GM20431 (cell line): Measurements from ENCODE around the gene REXO4.
"Not testable (repeated sequence)": the region's sequence is repeated elsewhere in the genome, so short reads cannot be mapped to it uniquely, and the experiment has no call there.

Experiments used
- in situ Hi-C: fragments of 300-500 bp; cut with MseI, MboI; formaldehyde crosslinking; loops from one replicate; pipeline ENCODE4 v1.15.0; 2020; ENCODE audit warnings: low sequenced_read_pairs; ENCODE audit not compliant: unreplicated experiment

Gene REXO4

DNA sequence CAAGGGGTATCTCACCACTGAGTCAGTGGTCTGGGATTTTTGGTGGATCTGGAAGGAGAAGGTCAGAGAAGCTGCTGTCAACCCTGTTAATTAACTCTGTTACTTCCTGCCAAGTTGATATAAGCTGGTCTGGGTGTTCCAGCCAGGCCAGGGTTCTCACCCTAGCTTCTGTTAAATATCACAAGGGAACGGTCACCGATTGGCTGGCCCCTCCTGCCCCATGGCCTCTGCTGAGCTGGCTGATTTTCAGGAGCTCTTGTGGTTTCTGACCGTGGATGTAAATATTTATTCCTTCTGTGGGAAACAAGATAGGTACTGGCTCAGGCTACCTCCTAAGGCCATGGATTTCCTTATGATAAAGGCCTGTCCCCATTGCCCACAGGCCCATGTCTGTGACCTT, 5.4 kb upstream of the REXO4 start:
- in situ Hi-C loops: no loop called here

DNA sequence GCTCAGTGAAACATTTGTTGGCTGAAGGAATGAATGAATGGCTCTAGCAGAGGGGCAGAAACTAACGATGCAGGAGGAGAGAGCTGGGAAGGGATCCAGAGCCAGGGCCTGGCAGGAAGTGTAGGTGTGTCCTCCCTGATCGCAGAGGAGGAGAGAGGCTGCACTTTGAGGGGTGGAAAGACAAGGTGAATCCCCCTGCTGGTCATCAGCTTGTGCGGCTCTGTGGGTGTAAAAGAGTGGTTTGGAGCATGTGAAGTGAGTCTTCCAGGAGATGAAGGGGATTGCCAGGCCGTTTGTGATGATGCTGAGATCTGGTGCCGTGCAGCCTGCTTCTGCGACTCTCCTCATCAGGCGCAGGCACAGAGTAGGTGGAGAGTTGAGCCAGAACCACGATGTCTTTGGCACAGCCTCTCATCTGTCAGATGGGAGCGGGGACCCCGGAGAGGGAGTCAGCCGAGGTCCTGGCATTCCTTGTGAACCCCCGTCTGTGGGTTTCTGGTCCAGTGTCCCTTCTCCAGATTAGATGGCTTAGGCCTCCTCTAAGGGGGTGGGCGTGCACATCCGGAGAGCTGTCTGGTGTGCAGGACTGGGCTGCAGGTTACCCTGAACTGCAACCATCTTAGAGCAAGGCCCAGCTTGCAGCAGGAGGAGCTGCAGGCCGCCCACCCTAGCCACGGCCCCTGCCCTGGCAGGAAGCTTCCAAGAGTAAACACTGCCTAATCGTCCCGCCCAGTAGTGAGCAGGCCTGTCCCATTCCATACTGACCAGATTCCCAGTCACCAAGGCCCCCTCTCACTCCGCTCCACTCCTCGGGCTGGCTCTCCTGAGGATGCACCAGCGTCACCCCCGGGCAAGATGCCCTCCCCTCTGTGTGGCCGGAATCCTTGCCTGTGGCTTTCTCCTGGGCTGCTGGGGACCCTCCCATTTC, 4.1 kb upstream of the REXO4 start, which contains the start of gene ADAMTS13:
TSS of gene ADAMTS13 (plus strand) at position 753 of the 928 bp plus-strand sequence. CDS start at position 830, 77 bp downstream.
- in situ Hi-C loops: no loop called here

- in situ Hi-C loops: no loop called here
Measured at GRCh38 chr9:133420392-133420827, 2.6 kb upstream of the REXO4 start.

GRCh38 chr9:133419005-133419404, 1.2 kb upstream of the REXO4 start:
- in situ Hi-C loops: no loop called here

GRCh38 chr9:133415170-133415569, 2.6 kb downstream of the REXO4 start:
- in situ Hi-C loops: no loop called here

DNA sequence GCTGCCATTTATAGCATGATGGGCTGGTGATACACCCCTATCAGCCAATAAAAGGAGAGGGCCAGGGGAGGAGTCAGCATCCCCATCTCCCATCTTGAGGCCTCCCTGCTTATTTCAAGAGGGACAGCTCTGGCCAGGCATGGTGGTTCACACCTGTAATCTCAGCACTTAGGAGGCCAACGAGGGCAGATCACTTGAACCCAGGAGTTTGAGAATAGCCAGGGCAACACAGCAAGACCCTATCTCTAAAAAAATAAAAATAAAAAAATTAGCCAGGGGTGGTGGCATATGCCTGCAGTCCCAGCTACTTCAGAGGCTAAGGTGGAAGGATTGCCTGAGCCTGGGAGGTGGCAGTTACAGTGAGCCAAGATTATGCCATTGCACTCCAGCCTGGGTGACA, 9.8 kb downstream of the REXO4 start:
- in situ Hi-C loops: no loop called here

DNA sequence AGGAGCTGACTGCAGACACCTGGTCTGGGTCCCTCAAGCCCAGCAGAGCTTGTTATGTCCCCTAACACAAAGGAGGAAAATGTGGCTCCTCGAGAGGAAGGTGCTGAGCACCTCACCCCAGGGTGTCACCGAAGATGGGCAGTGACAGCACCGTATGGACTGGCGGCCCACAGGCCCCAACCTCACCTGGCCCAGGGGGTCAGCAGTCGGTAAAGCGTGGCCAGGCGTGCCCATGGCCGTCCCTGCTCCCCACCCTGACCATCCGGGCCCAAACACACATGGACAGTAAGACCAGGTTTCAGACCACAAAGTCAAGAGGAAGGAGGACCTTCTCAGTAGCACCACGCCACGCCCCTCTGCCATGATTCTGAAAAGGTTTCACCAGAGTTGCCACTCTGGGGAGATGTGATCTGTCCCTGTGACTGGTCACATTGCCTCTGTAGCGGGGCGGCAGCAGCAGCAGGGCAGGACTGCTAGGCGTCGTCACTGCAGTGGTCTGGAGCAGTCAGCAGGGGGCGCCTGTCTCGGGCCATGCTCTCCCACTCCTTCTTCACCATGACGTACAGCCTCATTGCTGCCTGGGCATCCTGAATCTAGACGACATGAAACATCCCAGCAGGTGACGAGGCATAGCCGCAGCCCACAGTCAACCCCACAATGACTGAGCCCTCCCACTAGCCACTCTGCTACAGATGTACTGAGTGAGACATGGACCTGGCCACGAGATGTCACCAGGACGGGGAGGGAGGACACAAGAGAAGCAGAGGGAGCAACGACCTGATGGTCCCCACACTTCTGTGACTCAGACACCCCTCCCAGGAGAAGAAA, 11.1 kb downstream of the REXO4 start:
- in situ Hi-C loops: no loop called here

GRCh38 chr9:133405508-133406438, 12.0 kb downstream of the REXO4 start:
- in situ Hi-C loops: no loop called here

GRCh38 chr9:133404454-133405002, 13.3 kb downstream of the REXO4 start:
- in situ Hi-C loops: no loop called here

GRCh38 chr9:133403766-133404453, 13.9 kb downstream of the REXO4 start:
- in situ Hi-C loops: no loop called here

- in situ Hi-C loops: no loop called here
Measured at GRCh38 chr9:133402689-133403088, 15.1 kb downstream of the REXO4 start.

GRCh38 chr9:133401588-133401987, 16.2 kb downstream of the REXO4 start:
- in situ Hi-C loops: no loop called here

- in situ Hi-C loops: no loop called here
Measured at GRCh38 chr9:133400292-133400691, 17.5 kb downstream of the REXO4 start.

GRCh38 chr9:133397895-133398294, 19.9 kb downstream of the REXO4 start:
- in situ Hi-C loops: no loop called here

- in situ Hi-C loops: no loop called here
Measured at GRCh38 chr9:133397370-133397769, 20.4 kb downstream of the REXO4 start.

DNA sequence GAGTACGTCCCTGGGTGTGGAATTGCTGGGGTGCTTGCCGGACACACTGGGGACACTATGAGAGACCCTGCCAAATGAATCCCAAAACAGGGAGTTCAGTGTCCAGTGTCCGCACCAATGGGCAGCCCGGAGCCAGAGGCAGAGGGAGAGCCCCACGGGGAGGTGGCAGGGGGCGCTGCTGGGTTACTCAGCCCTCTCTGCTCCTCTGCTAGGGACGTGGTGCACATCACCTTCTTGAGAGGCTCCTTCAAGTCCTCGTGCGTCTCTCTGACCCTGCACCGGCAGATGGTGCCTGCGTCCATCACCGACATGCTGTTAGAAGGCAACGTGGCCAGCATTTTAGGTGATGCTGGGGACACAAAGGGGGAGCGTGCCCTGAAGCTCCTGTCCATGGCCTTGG, 20.9 kb downstream of the REXO4 start:
- in situ Hi-C loops: no loop called here

DNA sequence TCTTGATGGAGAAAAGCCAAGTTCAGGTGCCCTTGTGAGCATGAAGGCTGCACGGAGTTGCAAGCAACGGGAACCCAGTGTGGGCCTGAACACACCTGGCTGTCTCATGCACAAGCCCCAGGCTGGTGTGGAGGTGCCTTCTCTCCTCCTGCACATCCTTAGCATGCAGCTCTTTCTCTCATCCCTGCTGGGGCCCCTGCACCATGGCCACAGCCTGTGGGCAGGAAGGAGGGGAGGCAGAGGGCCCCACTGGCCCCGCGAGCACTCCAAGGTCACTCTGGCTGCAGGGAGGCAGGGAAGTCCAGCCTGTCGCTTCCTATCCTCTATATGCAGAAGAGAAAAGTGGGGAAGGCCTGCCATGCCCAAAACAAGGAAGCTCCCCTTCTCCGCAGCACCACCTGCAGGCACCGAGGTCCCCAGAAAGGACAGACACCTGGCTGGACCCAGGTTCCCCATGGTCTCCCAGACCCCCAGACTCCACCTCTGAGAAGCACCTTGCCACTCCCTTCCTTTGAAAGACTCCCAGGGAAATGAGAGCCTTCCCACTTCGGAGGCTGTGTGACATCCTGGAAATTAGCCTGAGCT, 23.0 kb downstream of the REXO4 start:
- in situ Hi-C loops: no loop called here

GRCh38 chr9:133393399-133393798, 24.4 kb downstream of the REXO4 start:
- in situ Hi-C loops: no loop called here

DNA sequence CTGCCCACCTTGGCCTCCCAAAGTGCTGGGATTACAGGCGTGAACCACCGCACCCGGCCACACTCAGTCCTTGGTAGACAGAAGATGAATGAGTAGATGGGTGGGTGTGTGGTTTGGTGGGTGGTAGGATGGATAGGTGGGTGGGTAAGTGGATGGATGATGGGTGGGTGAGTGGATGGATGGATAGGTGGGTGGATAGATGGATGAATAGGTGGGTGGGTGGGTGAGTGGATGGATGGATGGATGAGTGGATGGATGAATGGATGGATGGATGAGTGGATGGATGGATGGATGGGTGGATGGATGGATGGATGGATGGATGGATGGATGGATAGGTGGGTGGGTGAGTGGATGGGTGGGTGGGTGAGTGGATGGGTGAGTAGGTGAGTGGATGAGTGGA, 25.5 kb downstream of the REXO4 start:
- in situ Hi-C loops: not testable (repeated sequence)
